ENCODE data around the gene RAB6B. TPM values are rescaled to one million over a fixed set of nuclear protein-coding genes. Genes with fewer than 3 reads are reported as not detected.

RAB6B gene
- total and polyA plus RNA-seq, 2 of the 8 experiments (the other 6 are each of a cell fraction or from before 2014, with no cell fraction given) = 7.9 to 15.6 TPM

DNA sequence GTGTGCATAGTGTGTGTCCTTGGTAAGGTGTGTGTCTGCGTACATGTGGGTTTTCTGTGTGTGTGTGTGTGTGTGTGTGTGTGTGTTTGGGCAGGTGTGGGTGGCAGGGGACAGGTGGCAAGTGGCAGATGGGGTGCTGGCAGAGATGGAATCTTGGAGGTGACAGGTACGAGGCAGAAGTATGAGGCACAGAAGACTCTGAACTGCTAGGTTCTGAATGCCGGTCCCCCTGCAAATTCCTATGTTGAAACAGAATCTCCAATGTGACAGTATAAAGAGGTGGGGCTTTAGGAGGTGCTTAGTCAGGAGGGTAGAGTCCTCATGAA is 60.3 kb downstream of the RAB6B start (continued):
- no peak for TF ChIP-seq EP300 (IDR thresholded peaks at IDR 0.05; ENCODE audit: borderline replicate concordance in 1 of 2, low read depth in 2 of 2, low read length in 2 of 2)

All from H1 (cell line).